ENCODE measurements around the gene TTLL11. TPM values are rescaled to one million over a fixed set of nuclear protein-coding genes. Genes with fewer than 3 reads are reported as not detected.
"Not testable (repeated sequence)": the region's sequence is repeated elsewhere in the genome, so short reads cannot be mapped to it uniquely, and the experiment has no call there.

TTLL11 gene
- total and polyA plus RNA-seq, 4 donors: 3.6 to 7.8 (median 5.9) TPM

DNA sequence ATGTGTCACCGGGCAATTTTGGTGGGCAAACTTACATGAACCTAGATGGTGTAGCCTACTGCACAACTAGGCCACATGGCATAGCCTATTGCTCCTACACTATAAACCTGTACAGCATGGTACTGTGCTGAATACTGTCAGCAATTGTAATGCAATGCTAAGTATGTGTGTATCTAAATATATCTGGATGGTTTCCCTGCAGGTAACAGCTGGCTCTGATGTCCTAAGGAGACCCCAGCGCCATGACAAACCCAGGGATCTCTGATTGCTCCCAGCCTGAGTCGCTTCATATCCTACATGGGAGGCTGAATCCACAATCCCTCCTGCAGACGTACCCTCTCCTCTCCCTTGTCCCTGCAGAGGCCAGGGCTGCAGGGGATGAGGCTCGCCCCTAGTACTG is 26.6 kb upstream of the TTLL11 start:
- Histone ChIP-seq H3K36me3 (ENCODE audit: control insufficient read depth in 4 of 4, insufficient read depth in 4 of 4, low read length in 4 of 4) (no peaks in the 10 kb centered on the region), H3K9me3 (ENCODE audit: control insufficient read depth in 4 of 4, insufficient read depth in 3 of 4, low read length in 3 of 4) (peaks cover 0 to 2% (median 0%) of the 10 kb centered on the region in 4 donors), H3K27ac (ENCODE audit: low read depth in 1 of 2, low read length in 1 of 2) (no peak overlapping the region), H3K27me3 (ENCODE audit: control insufficient read depth in 3 of 3, insufficient read depth in 3 of 3, low read length in 2 of 3) (peaks cover 0 to 6% (median 0%) of the 10 kb centered on the region in 3 donors), H3K4me1 (ENCODE audit: control insufficient read depth in 5 of 5, insufficient read depth in 5 of 5, low read length in 5 of 5) (no peaks in the 10 kb centered on the region), H3K9ac (ENCODE audit: insufficient read depth in 1 of 2, low read length in 2 of 2) (no peak overlapping the region), H3K4me3 (no peak overlapping the region)
- 91 to 94% methylated on average over 5 of the region's 5 CpGs for WGBS, 2 donors
- ATAC-seq (ENCODE audit: insufficient read depth, low FRiP score): no peak
- no peak for TF ChIP-seq CTCF (IDR thresholded peaks at IDR 0.05; ENCODE audit: control extremely low read depth, extremely low read depth)
- DNase-seq: no peak

GRCh38 chr9:122119166-122119521 is 26.0 kb upstream of the TTLL11 start:
- Histone ChIP-seq H3K9me3 (ENCODE audit: control insufficient read depth in 4 of 4, insufficient read depth in 3 of 4, low read length in 3 of 4) (peaks cover 0 to 2% (median 0%) of the 10 kb centered on the region in 4 donors), H3K27me3 (ENCODE audit: control insufficient read depth in 3 of 3, insufficient read depth in 3 of 3, low read length in 2 of 3) (peaks cover 0 to 4% (median 0%) of the 10 kb centered on the region in 3 donors), H3K4me1 (ENCODE audit: control insufficient read depth in 5 of 5, insufficient read depth in 5 of 5, low read length in 5 of 5) (no peaks in the 10 kb centered on the region), H3K36me3 (ENCODE audit: control insufficient read depth in 4 of 4, insufficient read depth in 4 of 4, low read length in 4 of 4) (no peaks in the 10 kb centered on the region), H3K9ac (ENCODE audit: insufficient read depth in 1 of 2, low read length in 2 of 2) (no peak overlapping the region), H3K4me3 (no peak overlapping the region), H3K27ac (ENCODE audit: low read depth in 1 of 2, low read length in 1 of 2) (no peak overlapping the region)
- TF ChIP-seq CTCF (IDR thresholded peaks at IDR 0.05; ENCODE audit: control extremely low read depth, extremely low read depth): no peak
- ATAC-seq (ENCODE audit: insufficient read depth, low FRiP score): no peak
- WGBS, 2 donors: 92 to 95% methylated on average over 13 of the region's 13 CpGs
- DNase-seq: no peak

DNA sequence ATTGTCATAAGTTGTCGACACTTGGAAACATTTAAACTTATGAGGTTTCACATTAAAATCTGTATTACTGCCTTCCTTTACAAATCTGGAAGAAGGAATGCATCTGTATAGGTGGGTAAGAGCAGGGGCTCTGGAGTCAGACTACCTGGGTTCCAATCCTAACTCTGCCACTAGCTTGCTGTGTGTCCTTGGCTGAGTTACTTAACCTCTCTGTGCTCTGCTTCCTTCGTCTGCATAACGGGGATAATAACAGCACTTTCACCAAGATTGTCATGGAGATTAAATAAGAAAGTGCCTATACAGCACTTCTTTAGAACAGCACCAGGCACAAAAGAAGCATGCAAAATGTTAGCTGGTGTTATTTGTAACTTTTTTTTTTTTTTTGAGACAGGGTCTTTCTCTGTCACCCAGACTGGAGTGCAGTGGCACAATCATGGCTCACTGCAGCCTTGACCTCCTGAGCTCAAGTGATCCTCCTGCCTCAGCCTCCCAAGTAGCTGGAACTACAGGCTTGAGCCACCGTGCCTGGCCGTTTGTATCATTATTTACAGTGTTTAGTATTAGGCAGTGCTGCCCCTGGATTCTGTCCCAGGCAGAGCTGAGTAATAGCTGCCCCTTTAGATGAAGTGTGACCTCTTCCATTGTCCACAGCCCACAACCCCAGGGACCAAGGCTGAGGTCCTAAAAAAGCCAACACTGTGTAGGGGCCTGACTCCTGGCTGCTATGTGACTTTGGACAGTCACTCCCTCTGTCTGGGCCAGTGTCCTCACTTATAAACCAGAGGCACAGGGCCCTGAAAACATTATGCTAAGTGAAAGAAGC is 25.4 kb upstream of the TTLL11 start:
- no peaks in the 10 kb centered on the region for H3K27me3 ChIP-seq (ENCODE audit: control insufficient read depth in 3 of 3, insufficient read depth in 3 of 3, low read length in 2 of 3)
- peaks cover 0 to 2% (median 0%) of the 10 kb centered on the region in 4 donors for H3K9me3 ChIP-seq (ENCODE audit: control insufficient read depth in 4 of 4, insufficient read depth in 3 of 4, low read length in 3 of 4)
- TF ChIP-seq CTCF (IDR thresholded peaks at IDR 0.05; ENCODE audit: control extremely low read depth, extremely low read depth): no peak
- no peak overlapping the region for H3K27ac ChIP-seq (ENCODE audit: low read depth in 1 of 2, low read length in 1 of 2)
- DNase-seq (no peak), ATAC-seq (ENCODE audit: insufficient read depth, low FRiP score) (no peak)
- 83 to 89% methylated on average over 5 of the region's 5 CpGs for WGBS, 2 donors
- H3K4me1 ChIP-seq (ENCODE audit: control insufficient read depth in 5 of 5, insufficient read depth in 5 of 5, low read length in 5 of 5): no peaks in the 10 kb centered on the region
- no peaks in the 10 kb centered on the region for H3K36me3 ChIP-seq (ENCODE audit: control insufficient read depth in 4 of 4, insufficient read depth in 4 of 4, low read length in 4 of 4)
- H3K4me3 ChIP-seq: no peak overlapping the region
- H3K9ac ChIP-seq (ENCODE audit: insufficient read depth in 1 of 2, low read length in 2 of 2): no peak overlapping the region

GRCh38 chr9:122117241-122117640 is 24.1 kb upstream of the TTLL11 start:
- not testable (repeated sequence) for DNase-seq
- 73 to 75% methylated on average over 9 of the region's 9 CpGs for WGBS, 2 donors

More at GRCh38 chr9:122117241-122117640, 24.1 kb upstream of the TTLL11 start:
- not testable (repeated sequence) for H3K27me3 ChIP-seq (ENCODE audit: control insufficient read depth in 3 of 3, insufficient read depth in 3 of 3, low read length in 2 of 3); ATAC-seq (ENCODE audit: insufficient read depth, low FRiP score); H3K9ac ChIP-seq (ENCODE audit: insufficient read depth in 1 of 2, low read length in 2 of 2); H3K9me3 ChIP-seq (ENCODE audit: control insufficient read depth in 4 of 4, insufficient read depth in 3 of 4, low read length in 3 of 4); H3K4me1 ChIP-seq (ENCODE audit: control insufficient read depth in 5 of 5, insufficient read depth in 5 of 5, low read length in 5 of 5); H3K27ac ChIP-seq (ENCODE audit: low read depth in 1 of 2, low read length in 1 of 2); H3K36me3 ChIP-seq (ENCODE audit: control insufficient read depth in 4 of 4, insufficient read depth in 4 of 4, low read length in 4 of 4); H3K4me3 ChIP-seq
